Measurements from ENCODE around the gene TTC7B.

Gene TTC7B

GRCh38 chr14:90773196-90773486, 43.1 kb downstream of the TTC7B start:
- DNase-seq = no peak

- no peak for DNase-seq
Measured at GRCh38 chr14:90767899-90768298, 48.3 kb downstream of the TTC7B start.

GRCh38 chr14:90760591-90761316, 55.5 kb downstream of the TTC7B start:
- no peak for DNase-seq

- DNase-seq = no peak
Measured at GRCh38 chr14:90760078-90760444, 56.2 kb downstream of the TTC7B start.

GRCh38 chr14:90759370-90760077, 56.7 kb downstream of the TTC7B start:
- DNase-seq = no peak

GRCh38 chr14:90758959-90759358, 57.3 kb downstream of the TTC7B start:
- no peak for DNase-seq

GRCh38 chr14:90758028-90758889, 58.0 kb downstream of the TTC7B start:
- peak; percentile 92 to 96 (median 94) for DNase-seq

GRCh38 chr14:90757452-90757851, 58.8 kb downstream of the TTC7B start:
- DNase-seq = no peak

- DNase-seq = no peak
Measured at GRCh38 chr14:90756755-90757345, 59.4 kb downstream of the TTC7B start.

- DNase-seq = no peak
Measured at GRCh38 chr14:90755661-90756304, 60.4 kb downstream of the TTC7B start.

- no peak for DNase-seq
Measured at GRCh38 chr14:90753456-90754005, 62.7 kb downstream of the TTC7B start.

- no peak for DNase-seq
Measured at GRCh38 chr14:90750701-90751100, 65.5 kb downstream of the TTC7B start.

- DNase-seq = no peak
Measured at GRCh38 chr14:90750191-90750590, 66.0 kb downstream of the TTC7B start.

- DNase-seq = no peak
Measured at GRCh38 chr14:90747909-90748308, 68.3 kb downstream of the TTC7B start.

- no peak for DNase-seq
Measured at GRCh38 chr14:90743826-90744225, 72.4 kb downstream of the TTC7B start.

- DNase-seq = no peak
Measured at GRCh38 chr14:90743425-90743824, 72.8 kb downstream of the TTC7B start.

- DNase-seq = no peak
Measured at GRCh38 chr14:90742729-90743128, 73.5 kb downstream of the TTC7B start.

GRCh38 chr14:90742252-90742651, 74.0 kb downstream of the TTC7B start:
- no peak for DNase-seq

- DNase-seq = no peak
Measured at GRCh38 chr14:90741682-90741946, 74.6 kb downstream of the TTC7B start.

- no peak for DNase-seq
Measured at GRCh38 chr14:90740946-90741681, 75.1 kb downstream of the TTC7B start.

- DNase-seq = no peak
Measured at GRCh38 chr14:90740081-90740480, 76.1 kb downstream of the TTC7B start.

All from activated CD4-positive, CD25-positive, alpha-beta regulatory T cell (primary cell).